Activated CD4-positive, alpha-beta memory T cell treated with anti-CD3 and anti-CD28 coated beads, Interleukin-2, amount 10 ng/mL, durations not matched to agents 7 days and 5 days (primary cell): ENCODE data around the gene COX14. TPM values are rescaled to one million over a fixed set of nuclear protein-coding genes. Genes with fewer than 3 reads are reported as not detected.
A peak's percentile ranks its signal among the peaks of the same experiment; 100 is the strongest.

Experiments used
- CTCF ChIA-PET: fragments of 350-600 bp; sonication (Branson Sonifier 250); formaldehyde crosslinking; loops from one replicate; lab custom pipeline; 2021; ENCODE audit warnings: antibody characterized with exemption, inconsistent platforms; lab: Charles Lee
- POLR2A ChIA-PET: fragments of 350-600 bp; sonication (Branson Sonifier 250); formaldehyde crosslinking; loops from one replicate; lab custom pipeline; 2021; ENCODE audit warnings: antibody characterized with exemption; lab: Charles Lee
- DNase-seq: peaks from one replicate; pipeline ENCODE4 v3.0.0-alpha.2; 2020
- H3K27ac Mint-ChIP-seq: one replicate; pipeline ENCODE4 v1.8.0; 2021; ENCODE audit warnings: mild to moderate bottlenecking, mixed read lengths
- H3K27me3 Mint-ChIP-seq: one replicate; pipeline ENCODE4 v1.8.0; 2021; ENCODE audit warnings: mixed read lengths
- H3K36me3 Mint-ChIP-seq: one replicate; pipeline ENCODE4 v1.8.0; 2021; ENCODE audit warnings: low read depth, mixed read lengths
- H3K4me1 Mint-ChIP-seq: one replicate; pipeline ENCODE4 v1.8.0; 2021; ENCODE audit warnings: mixed read lengths
- H3K4me3 Mint-ChIP-seq: one replicate; pipeline ENCODE4 v1.8.0; 2021; ENCODE audit warnings: mild to moderate bottlenecking, mixed read lengths
- H3K9me3 Mint-ChIP-seq: one replicate; pipeline ENCODE4 v1.8.0; 2021; ENCODE audit warnings: mixed read lengths
- total RNA-seq, 2 experiments: library from RNA; stranded (reverse); gene quantifications; one replicate each; pipeline ENCODE4 v1.2.3, GENCODE V29; 2021

COX14 gene
- total RNA-seq, 2 experiments from 2014 or later, result 53.5 to 55.3 TPM

- ChIA-PET POLR2A (interaction anchor here (0.6 to 4.9 kb wide), 22 partner anchors 9 to 598 kb away, joined by 3 to 60 read pairs (median 5); partner anchors contain the start of genes COX14, LARP4, LIMA1 and RACGAP1), CTCF (interaction anchor here (0.8 to 4.9 kb wide), 10 partner anchors 9 to 117 kb away, joined by 3 to 55 read pairs (median 4); partner anchors contain the start of genes COX14 and LIMA1)
- no peaks in the 10 kb centered on the region for H3K27me3 Mint-ChIP-seq
- no peaks in the 10 kb centered on the region for H3K9me3 Mint-ChIP-seq
- H3K4me1 Mint-ChIP-seq, result peaks cover 31% of the 10 kb centered on the region
- peak overlapping the region; percentile 89 for H3K27ac Mint-ChIP-seq
- peak overlapping the region; percentile 97 for H3K4me3 Mint-ChIP-seq
- peaks cover 9% of the 10 kb centered on the region for H3K36me3 Mint-ChIP-seq
- DNase-seq, result peak; percentile 57
Observed at GRCh38 chr12:50166799-50167048, 54.7 kb downstream of the COX14 start.

GRCh38 chr12:50167049-50167828, 55.2 kb downstream of the COX14 start, which contains the start of gene CERS5:
Gene CERS5 (minus strand): TSS chr12:50167369. CDS start chr12:50167297, 72 bp downstream.
- peak within 1 kb of the TSS; percentile 97 for H3K4me3 Mint-ChIP-seq
- H3K27me3 Mint-ChIP-seq, result no peaks in the 10 kb centered on the region

More at GRCh38 chr12:50167049-50167828, 55.2 kb downstream of the COX14 start, which contains the start of gene CERS5:
- Mint-ChIP-seq H3K27ac (peak within 1 kb of the TSS; percentile 89), H3K4me1 (peaks cover 31% of the 10 kb centered on the region), H3K9me3 (no peaks in the 10 kb centered on the region), H3K36me3 (peaks cover 9% of the 10 kb centered on the region)
- DNase-seq, result peak; percentile 99
- ChIA-PET CTCF (interaction anchor here (0.6 to 4.9 kb wide), 15 partner anchors 8 to 129 kb away, joined by 3 to 55 read pairs (median 4); partner anchors contain the start of genes COX14 and LIMA1), POLR2A (interaction anchor here (0.7 to 4.9 kb wide), 22 partner anchors 10 to 597 kb away, joined by 3 to 60 read pairs (median 5); partner anchors contain the start of genes COX14, LARP4, LIMA1 and RACGAP1)

Other genes starting within 250 kb of the COX14 start
- gene FAIM2, start 208.3 kb upstream of the COX14 start, total RNA-seq, result under 1 TPM; 0.78 to 0.95 TPM
- gene AQP2, start 161.5 kb upstream of the COX14 start, total RNA-seq, result not detected
- gene AQP5, start 150.4 kb upstream of the COX14 start, total RNA-seq, result not detected
- not detected for gene AQP6, start 139.3 kb upstream of the COX14 start, total RNA-seq
- gene RACGAP1, start 86.7 kb upstream of the COX14 start, total RNA-seq, result 100 to 1,000 TPM; 172 to 179 TPM
- gene ASIC1, start 54.6 kb upstream of the COX14 start, total RNA-seq, result under 1 TPM; 0.91 to 0.98 TPM
- 10 to 100 TPM; 57.3 to 63.3 TPM for gene SMARCD1, start 26.9 kb upstream of the COX14 start, total RNA-seq
- under 1 TPM; 0.28 to 0.40 TPM for gene GPD1, start 8.2 kb upstream of the COX14 start, total RNA-seq
- 10 to 100 TPM; 48.4 to 56.3 TPM for gene CERS5, start 55.1 kb downstream of the COX14 start, total RNA-seq
- 10 to 100 TPM; 59.4 to 59.9 TPM for gene LIMA1, start 171.3 kb downstream of the COX14 start, total RNA-seq